ENCODE data around the gene SMCO4.

Gene SMCO4

GRCh38 chr11:93563857-93564256 is 20.7 kb upstream of the SMCO4 start:
- Histone ChIP-seq H3K4me3 (ENCODE audit: low read depth in 1 of 2, low read length in 2 of 2) (no peak overlapping the region), H3K9ac (ENCODE audit: low read depth in 1 of 2, low read length in 2 of 2) (no peak overlapping the region), H3K4me1 (ENCODE audit: control insufficient read depth in 1 of 2, insufficient read depth in 2 of 2, low read length in 2 of 2) (peaks cover 14 to 18% of the 10 kb centered on the region in 2 donors), H3K36me3 (ENCODE audit: control insufficient read depth in 1 of 2, insufficient read depth in 2 of 2, low read length in 2 of 2) (no peaks in the 10 kb centered on the region), H3K9me3 (ENCODE audit: control insufficient read depth in 1 of 2, low read length in 2 of 2) (no peaks in the 10 kb centered on the region), H3K27me3 (ENCODE audit: control insufficient read depth in 1 of 2, insufficient read depth in 2 of 2, low read length in 2 of 2) (no peaks in the 10 kb centered on the region), H3K27ac (ENCODE audit: low read depth, low read length) (no peak overlapping the region)

GRCh38 chr11:93560199-93560932 is 17.2 kb upstream of the SMCO4 start:
- no peaks in the 10 kb centered on the region for H3K27me3 ChIP-seq (ENCODE audit: control insufficient read depth in 1 of 2, insufficient read depth in 2 of 2, low read length in 2 of 2)
- H3K27ac ChIP-seq (ENCODE audit: low read depth, low read length): no peak overlapping the region
- H3K4me3 ChIP-seq (ENCODE audit: low read depth in 1 of 2, low read length in 2 of 2): no peak overlapping the region
- peaks cover 4 to 8% of the 10 kb centered on the region in 2 donors for H3K4me1 ChIP-seq (ENCODE audit: control insufficient read depth in 1 of 2, insufficient read depth in 2 of 2, low read length in 2 of 2)
- no peaks in the 10 kb centered on the region for H3K36me3 ChIP-seq (ENCODE audit: control insufficient read depth in 1 of 2, insufficient read depth in 2 of 2, low read length in 2 of 2)
- no peak overlapping the region for H3K9ac ChIP-seq (ENCODE audit: low read depth in 1 of 2, low read length in 2 of 2)
- no peaks in the 10 kb centered on the region for H3K9me3 ChIP-seq (ENCODE audit: control insufficient read depth in 1 of 2, low read length in 2 of 2)

GRCh38 chr11:93559681-93560080 is 16.5 kb upstream of the SMCO4 start:
- H3K9ac ChIP-seq (ENCODE audit: low read depth in 1 of 2, low read length in 2 of 2): no peak overlapping the region
- H3K27me3 ChIP-seq (ENCODE audit: control insufficient read depth in 1 of 2, insufficient read depth in 2 of 2, low read length in 2 of 2): no peaks in the 10 kb centered on the region
- H3K27ac ChIP-seq (ENCODE audit: low read depth, low read length): no peak overlapping the region
- H3K4me1 ChIP-seq (ENCODE audit: control insufficient read depth in 1 of 2, insufficient read depth in 2 of 2, low read length in 2 of 2): peaks cover 2 to 3% of the 10 kb centered on the region in 2 donors
- no peaks in the 10 kb centered on the region for H3K9me3 ChIP-seq (ENCODE audit: control insufficient read depth in 1 of 2, low read length in 2 of 2)
- H3K4me3 ChIP-seq (ENCODE audit: low read depth in 1 of 2, low read length in 2 of 2): no peak overlapping the region
- H3K36me3 ChIP-seq (ENCODE audit: control insufficient read depth in 1 of 2, insufficient read depth in 2 of 2, low read length in 2 of 2): no peaks in the 10 kb centered on the region

DNA sequence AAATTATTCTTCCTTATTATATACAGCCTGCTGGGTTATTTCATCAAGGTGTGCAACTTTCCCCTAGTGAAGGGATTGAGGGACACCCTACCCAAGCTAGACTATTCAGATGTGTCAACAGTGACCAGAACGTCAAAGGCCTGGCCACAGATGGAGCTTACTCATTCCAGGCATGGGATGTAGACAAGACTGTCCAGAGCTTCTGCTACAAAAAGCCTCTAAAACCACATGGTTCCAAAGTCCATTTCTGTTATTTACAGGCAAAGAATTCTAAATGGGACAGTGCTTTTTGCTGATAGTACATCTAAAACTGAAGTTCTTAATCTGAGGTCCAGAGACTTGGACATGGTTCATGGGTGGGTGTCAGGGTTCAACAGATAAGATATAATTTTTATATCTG is 9.7 kb upstream of the SMCO4 start:
- Histone ChIP-seq H3K4me3 (ENCODE audit: low read depth in 1 of 2, low read length in 2 of 2) (no peak overlapping the region), H3K9ac (ENCODE audit: low read depth in 1 of 2, low read length in 2 of 2) (no peak overlapping the region), H3K36me3 (ENCODE audit: control insufficient read depth in 1 of 2, insufficient read depth in 2 of 2, low read length in 2 of 2) (no peaks in the 10 kb centered on the region), H3K4me1 (ENCODE audit: control insufficient read depth in 1 of 2, insufficient read depth in 2 of 2, low read length in 2 of 2) (peaks cover 5 to 20% of the 10 kb centered on the region in 2 donors), H3K9me3 (ENCODE audit: control insufficient read depth in 1 of 2, low read length in 2 of 2) (no peaks in the 10 kb centered on the region), H3K27me3 (ENCODE audit: control insufficient read depth in 1 of 2, insufficient read depth in 2 of 2, low read length in 2 of 2) (no peaks in the 10 kb centered on the region), H3K27ac (ENCODE audit: low read depth, low read length) (no peak overlapping the region)

DNA sequence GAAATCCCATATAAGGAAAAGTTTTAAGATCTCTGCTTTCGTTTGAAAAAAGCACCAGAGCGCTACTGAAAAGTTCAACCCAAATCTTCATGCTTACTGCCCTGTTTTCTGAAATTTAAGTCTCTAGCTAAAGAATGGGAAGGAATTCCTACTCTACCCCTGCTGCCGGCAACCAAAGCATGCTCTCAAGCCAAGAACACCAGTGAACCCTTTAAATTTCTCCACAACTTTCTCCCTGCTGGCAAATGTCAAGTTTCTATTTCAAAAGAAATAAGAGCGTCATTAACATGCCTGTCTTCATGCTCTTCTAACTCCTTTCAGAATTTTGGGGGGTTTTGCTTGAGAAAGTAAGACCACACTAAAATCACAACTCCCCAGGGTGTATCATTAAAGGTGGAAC is 6.8 kb upstream of the SMCO4 start:
- Histone ChIP-seq H3K9ac (ENCODE audit: low read depth in 1 of 2, low read length in 2 of 2) (no peak overlapping the region), H3K27me3 (ENCODE audit: control insufficient read depth in 1 of 2, insufficient read depth in 2 of 2, low read length in 2 of 2) (no peaks in the 10 kb centered on the region), H3K4me1 (ENCODE audit: control insufficient read depth in 1 of 2, insufficient read depth in 2 of 2, low read length in 2 of 2) (peaks cover 5 to 20% of the 10 kb centered on the region in 2 donors), H3K4me3 (ENCODE audit: low read depth in 1 of 2, low read length in 2 of 2) (no peak overlapping the region), H3K36me3 (ENCODE audit: control insufficient read depth in 1 of 2, insufficient read depth in 2 of 2, low read length in 2 of 2) (no peaks in the 10 kb centered on the region), H3K9me3 (ENCODE audit: control insufficient read depth in 1 of 2, low read length in 2 of 2) (no peaks in the 10 kb centered on the region), H3K27ac (ENCODE audit: low read depth, low read length) (no peak overlapping the region)

DNA sequence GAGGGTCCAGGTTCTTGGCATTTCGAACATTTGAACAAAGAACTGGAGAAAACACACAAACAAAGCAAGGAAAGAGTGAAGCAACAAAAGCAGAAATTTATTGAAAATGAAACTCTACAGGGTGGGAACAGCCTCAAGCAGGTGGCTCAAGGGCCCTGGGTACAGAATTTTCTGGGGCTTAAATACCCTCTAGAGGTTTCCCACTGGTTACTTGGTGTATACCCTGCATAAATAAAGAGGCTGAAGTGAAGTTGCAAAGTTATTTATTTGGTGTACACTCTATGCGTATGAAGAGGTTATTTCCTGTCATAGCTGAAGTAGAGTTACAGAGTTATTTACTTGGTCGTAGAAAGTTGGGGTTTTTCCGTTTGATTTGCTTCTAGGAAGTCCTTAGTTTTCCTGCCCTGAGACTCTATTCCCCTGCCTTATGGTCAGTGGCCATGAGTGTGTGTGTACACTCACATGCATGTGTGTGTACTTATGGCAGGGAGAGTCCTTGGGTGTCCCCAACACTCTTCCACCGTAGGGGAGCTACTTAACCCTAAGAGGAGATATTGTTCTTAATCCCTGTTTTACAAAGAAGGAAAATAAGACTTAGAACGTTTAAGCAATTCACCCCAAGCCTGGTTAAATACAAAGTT is 5.6 kb upstream of the SMCO4 start:
- Histone ChIP-seq H3K27ac (ENCODE audit: low read depth, low read length) (no peak overlapping the region), H3K36me3 (ENCODE audit: control insufficient read depth in 1 of 2, insufficient read depth in 2 of 2, low read length in 2 of 2) (no peaks in the 10 kb centered on the region), H3K27me3 (ENCODE audit: control insufficient read depth in 1 of 2, insufficient read depth in 2 of 2, low read length in 2 of 2) (no peaks in the 10 kb centered on the region), H3K4me1 (ENCODE audit: control insufficient read depth in 1 of 2, insufficient read depth in 2 of 2, low read length in 2 of 2) (peaks cover 5 to 29% of the 10 kb centered on the region in 2 donors), H3K4me3 (ENCODE audit: low read depth in 1 of 2, low read length in 2 of 2) (no peak overlapping the region), H3K9ac (ENCODE audit: low read depth in 1 of 2, low read length in 2 of 2) (no peak overlapping the region), H3K9me3 (ENCODE audit: control insufficient read depth in 1 of 2, low read length in 2 of 2) (no peaks in the 10 kb centered on the region)

GRCh38 chr11:93547773-93548172 is 4.6 kb upstream of the SMCO4 start:
- no peaks in the 10 kb centered on the region for H3K9me3 ChIP-seq (ENCODE audit: control insufficient read depth in 1 of 2, low read length in 2 of 2)
- H3K4me3 ChIP-seq (ENCODE audit: low read depth in 1 of 2, low read length in 2 of 2): no peak overlapping the region
- peaks cover 7 to 26% of the 10 kb centered on the region in 2 donors for H3K4me1 ChIP-seq (ENCODE audit: control insufficient read depth in 1 of 2, insufficient read depth in 2 of 2, low read length in 2 of 2)
- H3K36me3 ChIP-seq (ENCODE audit: control insufficient read depth in 1 of 2, insufficient read depth in 2 of 2, low read length in 2 of 2): no peaks in the 10 kb centered on the region
- no peak overlapping the region for H3K9ac ChIP-seq (ENCODE audit: low read depth in 1 of 2, low read length in 2 of 2)
- H3K27ac ChIP-seq (ENCODE audit: low read depth, low read length): no peak overlapping the region
- no peaks in the 10 kb centered on the region for H3K27me3 ChIP-seq (ENCODE audit: control insufficient read depth in 1 of 2, insufficient read depth in 2 of 2, low read length in 2 of 2)

DNA sequence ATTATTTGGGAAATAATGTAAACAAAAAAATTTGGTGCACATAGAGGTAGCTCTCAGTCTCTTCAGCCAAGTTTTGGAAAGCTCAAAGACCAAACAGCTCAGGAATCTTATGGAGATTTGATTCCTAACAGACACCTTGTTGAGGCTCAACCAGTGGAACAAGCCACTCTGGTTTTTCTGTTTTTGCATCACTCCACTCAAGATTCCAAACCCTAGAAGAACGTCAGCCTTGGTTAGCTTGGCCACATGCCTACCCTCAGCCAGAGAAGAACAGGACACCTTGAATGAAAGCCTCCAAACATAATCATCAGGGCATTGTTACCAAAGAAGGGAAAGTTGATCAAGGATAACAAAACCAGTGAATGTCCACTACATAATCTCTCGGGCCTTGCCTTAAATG is 3.8 kb upstream of the SMCO4 start:
- Histone ChIP-seq H3K9ac (ENCODE audit: low read depth in 1 of 2, low read length in 2 of 2) (no peak overlapping the region), H3K9me3 (ENCODE audit: control insufficient read depth in 1 of 2, low read length in 2 of 2) (no peaks in the 10 kb centered on the region), H3K4me1 (ENCODE audit: control insufficient read depth in 1 of 2, insufficient read depth in 2 of 2, low read length in 2 of 2) (peaks cover 11 to 27% of the 10 kb centered on the region in 2 donors), H3K4me3 (ENCODE audit: low read depth in 1 of 2, low read length in 2 of 2) (no peak overlapping the region), H3K27ac (ENCODE audit: low read depth, low read length) (no peak overlapping the region), H3K36me3 (ENCODE audit: control insufficient read depth in 1 of 2, insufficient read depth in 2 of 2, low read length in 2 of 2) (no peaks in the 10 kb centered on the region), H3K27me3 (ENCODE audit: control insufficient read depth in 1 of 2, insufficient read depth in 2 of 2, low read length in 2 of 2) (no peaks in the 10 kb centered on the region)

DNA sequence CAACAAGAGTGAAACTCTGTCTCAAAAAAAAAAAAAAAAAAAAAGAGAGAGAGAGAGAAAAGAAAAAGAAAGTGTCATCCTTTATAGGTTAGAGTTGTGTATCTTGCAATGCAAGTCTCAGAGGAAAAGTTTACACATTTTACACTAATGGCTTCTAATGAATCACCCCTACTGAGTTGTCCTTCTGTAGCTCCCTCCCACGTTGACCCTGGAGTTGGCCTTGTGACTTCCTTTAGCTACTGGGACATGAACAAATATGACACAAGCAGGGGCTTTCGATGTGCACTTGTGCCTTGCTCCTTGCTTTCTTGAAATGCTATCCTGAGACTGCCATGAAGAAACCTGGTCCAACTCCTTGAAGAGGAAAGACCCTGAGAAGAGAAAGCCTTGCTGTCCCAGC is 2.4 kb upstream of the SMCO4 start:
- Histone ChIP-seq H3K36me3 (ENCODE audit: control insufficient read depth in 1 of 2, insufficient read depth in 2 of 2, low read length in 2 of 2) (no peaks in the 10 kb centered on the region), H3K4me3 (ENCODE audit: low read depth in 1 of 2, low read length in 2 of 2) (no peak overlapping the region), H3K9ac (ENCODE audit: low read depth in 1 of 2, low read length in 2 of 2) (no peak overlapping the region), H3K9me3 (ENCODE audit: control insufficient read depth in 1 of 2, low read length in 2 of 2) (no peaks in the 10 kb centered on the region), H3K4me1 (ENCODE audit: control insufficient read depth in 1 of 2, insufficient read depth in 2 of 2, low read length in 2 of 2) (peaks cover 22 to 38% of the 10 kb centered on the region in 2 donors), H3K27me3 (ENCODE audit: control insufficient read depth in 1 of 2, insufficient read depth in 2 of 2, low read length in 2 of 2) (no peaks in the 10 kb centered on the region), H3K27ac (ENCODE audit: low read depth, low read length) (no peak overlapping the region)

DNA sequence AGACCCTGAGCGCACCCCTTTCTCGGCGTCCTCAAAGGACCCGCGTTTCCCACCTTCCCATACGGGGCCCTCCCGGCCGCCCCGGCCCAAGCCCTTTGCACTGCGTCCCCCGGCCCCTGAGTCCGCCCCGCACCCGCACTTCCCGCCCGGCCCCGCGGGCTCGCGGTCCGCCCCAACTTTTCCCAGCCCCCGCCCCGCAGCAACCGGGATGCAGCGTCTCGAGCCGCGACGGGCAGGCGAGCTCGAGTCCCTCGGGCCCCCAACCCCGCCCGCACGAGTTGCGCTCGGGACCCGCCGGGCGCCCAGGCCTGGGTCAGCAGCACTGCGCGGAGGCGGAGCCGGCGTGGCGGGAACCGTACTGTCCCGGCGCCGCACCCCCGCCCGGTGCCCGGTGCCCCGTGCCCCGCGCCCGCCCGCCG is 371 bp downstream of the SMCO4 start:
- H3K9me3 ChIP-seq (ENCODE audit: control insufficient read depth in 1 of 2, low read length in 2 of 2): no peaks in the 10 kb centered on the region
- H3K4me1 ChIP-seq (ENCODE audit: control insufficient read depth in 1 of 2, insufficient read depth in 2 of 2, low read length in 2 of 2): peaks cover 28 to 36% of the 10 kb centered on the region in 2 donors
- H3K36me3 ChIP-seq (ENCODE audit: control insufficient read depth in 1 of 2, insufficient read depth in 2 of 2, low read length in 2 of 2): no peaks in the 10 kb centered on the region
- H3K9ac ChIP-seq (ENCODE audit: low read depth in 1 of 2, low read length in 2 of 2): peak overlapping the region; percentile 63 to 67
- no peaks in the 10 kb centered on the region for H3K27me3 ChIP-seq (ENCODE audit: control insufficient read depth in 1 of 2, insufficient read depth in 2 of 2, low read length in 2 of 2)
- H3K4me3 ChIP-seq (ENCODE audit: low read depth in 1 of 2, low read length in 2 of 2): peak overlapping the region; percentile 71 to 81
- peak overlapping the region; percentile 58 for H3K27ac ChIP-seq (ENCODE audit: low read depth, low read length)
